ENCODE measurements around the gene DNPH1. TPM values are rescaled to one million over a fixed set of nuclear protein-coding genes. Genes with fewer than 3 reads are reported as not detected.

DNPH1 gene
- total and polyA plus RNA-seq, 2 experiments from 2014 or later, result 29.2 to 50.0 TPM

DNA sequence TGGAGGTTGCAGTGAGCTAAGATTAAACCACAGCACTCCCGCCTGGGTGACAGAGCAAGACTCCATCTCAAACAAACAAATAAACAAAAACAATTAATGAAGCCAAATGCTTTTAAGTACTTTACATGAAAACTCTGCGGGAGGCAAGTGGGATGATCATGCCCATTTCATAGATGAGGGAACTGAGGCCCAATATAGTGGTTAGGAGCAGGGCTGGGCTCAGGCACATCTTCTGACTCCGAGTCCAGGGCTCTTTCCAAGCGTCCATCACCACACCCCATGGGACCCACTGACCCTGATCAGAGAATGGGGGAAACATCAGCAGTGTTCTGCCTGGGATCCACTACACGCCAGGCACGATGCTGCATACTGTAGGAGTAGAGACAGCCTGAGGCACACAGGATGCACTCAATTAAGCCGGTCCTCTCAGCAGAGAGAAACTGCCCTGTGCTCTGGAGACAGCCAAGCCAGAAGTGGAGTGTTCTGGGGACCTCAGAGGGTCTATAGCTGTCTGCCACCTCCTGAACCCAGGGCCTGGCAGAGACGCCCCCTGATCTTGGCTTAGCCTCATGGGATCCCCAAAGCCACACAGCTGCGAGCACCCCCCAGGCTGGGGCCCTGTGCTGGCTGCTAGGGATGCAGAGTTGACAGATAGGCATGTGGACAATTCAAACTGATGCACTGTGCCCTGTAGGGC lies 27.5 kb upstream of the DNPH1 start:
- no peak overlapping the region for H3K4me3 ChIP-seq
- no peaks in the 10 kb centered on the region for H3K36me3 ChIP-seq (ENCODE audit: insufficient read depth)
- H3K9me2 ChIP-seq (ENCODE audit: insufficient read depth), result no peaks in the 10 kb centered on the region
- Mint-ChIP-seq H3K9me3 (no peaks in the 10 kb centered on the region; the same call in 2 of the 3 replicates), H3K4me3 (no peak overlapping the region), H3K27me3 (ENCODE audit: insufficient read depth, low read depth, poor library complexity) (peaks cover 21% of the 10 kb centered on the region), H3K36me3 (ENCODE audit: low read depth) (no peaks in the 10 kb centered on the region), H3K4me1 (peaks cover 10% of the 10 kb centered on the region), H3K27ac (no peak overlapping the region)
- no peaks in the 10 kb centered on the region for H4K20me1 ChIP-seq (replicated peaks; ENCODE audit: insufficient read depth)
- TF ChIP-seq STAT1 (IDR thresholded peaks at IDR 0.05; ENCODE audit: unreplicated experiment), result no peak
- H3K4me1 ChIP-seq (ENCODE audit: insufficient read depth), result no peaks in the 10 kb centered on the region
- no peak for DNase-seq (ENCODE audit: low spot score)
- no peaks in the 10 kb centered on the region for H3K27me3 ChIP-seq (ENCODE audit: insufficient read depth)
- H3K27ac ChIP-seq (ENCODE audit: low read depth), result no peak overlapping the region
- H3K4me2 ChIP-seq, result no peak overlapping the region
- H2AFZ ChIP-seq, result no peak overlapping the region
- H3K79me2 ChIP-seq (replicated peaks; ENCODE audit: insufficient read depth), result no peaks in the 10 kb centered on the region
- no peak for ATAC-seq
- H3F3A ChIP-seq (replicated peaks; ENCODE audit: low read depth), result no peaks in the 10 kb centered on the region

DNA sequence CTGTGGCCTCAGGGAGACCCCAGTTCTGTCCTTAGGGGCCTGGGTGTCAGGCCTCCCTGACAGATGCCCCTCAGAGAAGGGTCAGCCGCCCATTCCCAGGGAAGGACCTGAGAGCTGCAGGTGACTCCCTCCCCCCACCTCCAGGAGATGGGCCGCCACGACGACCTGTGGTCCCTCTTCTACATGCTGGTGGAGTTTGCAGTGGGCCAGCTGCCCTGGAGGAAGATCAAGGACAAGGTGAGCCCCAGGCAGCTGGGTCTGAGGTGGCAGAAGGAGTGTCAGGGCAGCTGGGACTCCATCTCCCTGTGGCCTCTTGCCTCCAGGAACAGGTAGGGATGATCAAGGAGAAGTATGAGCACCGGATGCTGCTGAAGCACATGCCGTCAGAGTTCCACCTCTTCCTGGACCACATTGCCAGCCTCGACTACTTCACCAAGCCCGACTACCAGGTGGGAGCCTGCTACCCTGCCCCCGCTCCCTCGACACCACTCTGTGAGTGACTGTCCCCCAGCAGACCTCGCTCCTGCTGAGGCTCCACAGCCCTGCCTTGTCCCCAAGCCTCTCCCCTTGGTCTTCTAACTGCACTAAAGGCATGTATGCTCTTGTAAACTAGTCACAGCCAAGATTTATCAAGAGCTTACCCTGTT lies 26.2 kb upstream of the DNPH1 start:
- H3K27ac Mint-ChIP-seq, result no peak overlapping the region
- Histone ChIP-seq H3F3A (replicated peaks; ENCODE audit: low read depth) (no peaks in the 10 kb centered on the region), H3K4me1 (ENCODE audit: insufficient read depth) (peaks cover 9% of the 10 kb centered on the region; the same call in 1 of the 2 replicates), H4K20me1 (replicated peaks; ENCODE audit: insufficient read depth) (no peaks in the 10 kb centered on the region), H3K9me2 (ENCODE audit: insufficient read depth) (no peaks in the 10 kb centered on the region), H3K36me3 (ENCODE audit: insufficient read depth) (no peaks in the 10 kb centered on the region), H3K79me2 (replicated peaks; ENCODE audit: insufficient read depth) (no peaks in the 10 kb centered on the region), H3K27me3 (ENCODE audit: insufficient read depth) (no peaks in the 10 kb centered on the region), H3K4me2 (no peak overlapping the region), H2AFZ (no peak overlapping the region), H3K4me3 (no peak overlapping the region), H3K27ac (ENCODE audit: low read depth) (no peak overlapping the region)
- H3K27me3 Mint-ChIP-seq (ENCODE audit: insufficient read depth, low read depth, poor library complexity), result peaks cover 21% of the 10 kb centered on the region
- H3K36me3 Mint-ChIP-seq (ENCODE audit: low read depth), result no peaks in the 10 kb centered on the region
- no peaks in the 10 kb centered on the region; the same call in 2 of the 3 replicates for H3K9me3 Mint-ChIP-seq
- peaks cover 23% of the 10 kb centered on the region for H3K4me1 Mint-ChIP-seq
- ATAC-seq (no peak), DNase-seq (ENCODE audit: low spot score) (no peak)
- H3K4me3 Mint-ChIP-seq, result no peak overlapping the region
- no peak for TF ChIP-seq JUNB (IDR thresholded peaks at IDR 0.05; ENCODE audit: unreplicated experiment)
- TF ChIP-seq, protein P1, sequence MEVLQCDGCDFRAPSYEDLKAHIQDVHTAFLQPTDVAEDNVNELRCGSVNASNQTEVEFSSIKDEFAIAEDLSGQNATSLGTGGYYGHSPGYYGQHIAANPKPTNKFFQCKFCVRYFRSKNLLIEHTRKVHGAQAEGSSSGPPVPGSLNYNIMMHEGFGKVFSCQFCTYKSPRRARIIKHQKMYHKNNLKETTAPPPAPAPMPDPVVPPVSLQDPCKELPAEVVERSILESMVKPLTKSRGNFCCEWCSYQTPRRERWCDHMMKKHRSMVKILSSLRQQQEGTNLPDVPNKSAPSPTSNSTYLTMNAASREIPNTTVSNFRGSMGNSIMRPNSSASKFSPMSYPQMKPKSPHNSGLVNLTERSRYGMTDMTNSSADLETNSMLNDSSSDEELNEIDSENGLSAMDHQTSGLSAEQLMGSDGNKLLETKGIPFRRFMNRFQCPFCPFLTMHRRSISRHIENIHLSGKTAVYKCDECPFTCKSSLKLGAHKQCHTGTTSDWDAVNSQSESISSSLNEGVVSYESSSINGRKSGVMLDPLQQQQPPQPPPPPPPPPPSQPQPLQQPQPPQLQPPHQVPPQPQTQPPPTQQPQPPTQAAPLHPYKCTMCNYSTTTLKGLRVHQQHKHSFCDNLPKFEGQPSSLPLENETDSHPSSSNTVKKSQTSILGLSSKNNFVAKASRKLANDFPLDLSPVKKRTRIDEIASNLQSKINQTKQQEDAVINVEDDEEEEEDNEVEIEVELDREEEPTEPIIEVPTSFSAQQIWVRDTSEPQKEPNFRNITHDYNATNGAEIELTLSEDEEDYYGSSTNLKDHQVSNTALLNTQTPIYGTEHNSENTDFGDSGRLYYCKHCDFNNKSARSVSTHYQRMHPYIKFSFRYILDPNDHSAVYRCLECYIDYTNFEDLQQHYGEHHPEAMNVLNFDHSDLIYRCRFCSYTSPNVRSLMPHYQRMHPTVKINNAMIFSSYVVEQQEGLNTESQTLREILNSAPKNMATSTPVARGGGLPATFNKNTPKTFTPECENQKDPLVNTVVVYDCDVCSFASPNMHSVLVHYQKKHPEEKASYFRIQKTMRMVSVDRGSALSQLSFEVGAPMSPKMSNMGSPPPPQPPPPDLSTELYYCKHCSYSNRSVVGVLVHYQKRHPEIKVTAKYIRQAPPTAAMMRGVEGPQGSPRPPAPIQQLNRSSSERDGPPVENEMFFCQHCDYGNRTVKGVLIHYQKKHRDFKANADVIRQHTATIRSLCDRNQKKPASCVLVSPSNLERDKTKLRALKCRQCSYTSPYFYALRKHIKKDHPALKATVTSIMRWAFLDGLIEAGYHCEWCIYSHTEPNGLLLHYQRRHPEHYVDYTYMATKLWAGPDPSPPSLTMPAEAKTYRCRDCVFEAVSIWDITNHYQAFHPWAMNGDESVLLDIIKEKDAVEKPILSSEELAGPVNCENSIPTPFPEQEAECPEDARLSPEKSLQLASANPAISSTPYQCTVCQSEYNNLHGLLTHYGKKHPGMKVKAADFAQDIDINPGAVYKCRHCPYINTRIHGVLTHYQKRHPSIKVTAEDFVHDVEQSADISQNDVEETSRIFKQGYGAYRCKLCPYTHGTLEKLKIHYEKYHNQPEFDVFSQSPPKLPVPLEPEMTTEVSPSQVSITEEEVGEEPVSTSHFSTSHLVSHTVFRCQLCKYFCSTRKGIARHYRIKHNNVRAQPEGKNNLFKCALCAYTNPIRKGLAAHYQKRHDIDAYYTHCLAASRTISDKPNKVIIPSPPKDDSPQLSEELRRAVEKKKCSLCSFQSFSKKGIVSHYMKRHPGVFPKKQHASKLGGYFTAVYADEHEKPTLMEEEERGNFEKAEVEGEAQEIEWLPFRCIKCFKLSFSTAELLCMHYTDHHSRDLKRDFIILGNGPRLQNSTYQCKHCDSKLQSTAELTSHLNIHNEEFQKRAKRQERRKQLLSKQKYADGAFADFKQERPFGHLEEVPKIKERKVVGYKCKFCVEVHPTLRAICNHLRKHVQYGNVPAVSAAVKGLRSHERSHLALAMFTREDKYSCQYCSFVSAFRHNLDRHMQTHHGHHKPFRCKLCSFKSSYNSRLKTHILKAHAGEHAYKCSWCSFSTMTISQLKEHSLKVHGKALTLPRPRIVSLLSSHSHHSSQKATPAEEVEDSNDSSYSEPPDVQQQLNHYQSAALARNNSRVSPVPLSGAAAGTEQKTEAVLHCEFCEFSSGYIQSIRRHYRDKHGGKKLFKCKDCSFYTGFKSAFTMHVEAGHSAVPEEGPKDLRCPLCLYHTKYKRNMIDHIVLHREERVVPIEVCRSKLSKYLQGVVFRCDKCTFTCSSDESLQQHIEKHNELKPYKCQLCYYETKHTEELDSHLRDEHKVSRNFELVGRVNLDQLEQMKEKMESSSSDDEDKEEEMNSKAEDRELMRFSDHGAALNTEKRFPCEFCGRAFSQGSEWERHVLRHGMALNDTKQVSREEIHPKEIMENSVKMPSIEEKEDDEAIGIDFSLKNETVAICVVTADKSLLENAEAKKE (CRISPR knock-in tag; IDR thresholded peaks at IDR 0.05), result no peak
- TF ChIP-seq ZNF331 (CRISPR knock-in tag; IDR thresholded peaks at IDR 0.05; ENCODE audit: low read depth), result no peak
- no peak for TF ChIP-seq EZH2 (IDR thresholded peaks at IDR 0.05; ENCODE audit: low read depth, unreplicated experiment)
- TF ChIP-seq STAT1 (IDR thresholded peaks at IDR 0.05; ENCODE audit: unreplicated experiment), result no peak
- no peak for TF ChIP-seq POLR2AphosphoS5 (IDR thresholded peaks at IDR 0.05; ENCODE audit: low read depth)
- TF ChIP-seq ZNF114 (CRISPR knock-in tag; IDR thresholded peaks at IDR 0.05), result no peak
- no peak for TF ChIP-seq NANOG (IDR thresholded peaks at IDR 0.05; ENCODE audit: borderline replicate concordance)
- no peak for TF ChIP-seq REST (IDR thresholded peaks at IDR 0.05; ENCODE audit: unreplicated experiment)
- TF ChIP-seq CREB1 (CRISPR knock-in tag; IDR thresholded peaks at IDR 0.05; ENCODE audit: low read depth), result no peak
